Breast epithelium (tissue), 4 donors: ENCODE data around the gene ZNF516. TPM values are rescaled to one million over a fixed set of nuclear protein-coding genes. Genes with fewer than 3 reads are reported as not detected.

Source experiments
- DNase-seq, 2 donors: peaks; one replicate each; pipeline ENCODE4 v3.0.0-alpha.2; 2019; ENCODE audit warnings: low spot score in 2 of 2
- H3K27ac ChIP-seq, 2 donors: fragments of 200-600 bp; sonication (generic) in 1 of 2; one replicate each; pipeline ENCODE4 v1.5.1; 2016 to 2019; ENCODE audit warnings: mild to moderate bottlenecking in 1 of 2
- H3K27me3 ChIP-seq, 2 donors: fragments of 200-600 bp; sonication (generic) in 1 of 2; one replicate each; pipeline versions ENCODE4 v1.5.1 to v1.6.0; 2017 to 2019; ENCODE audit warnings: control low read depth in 1 of 2, mild to moderate bottlenecking in 1 of 2
- H3K36me3 ChIP-seq: fragments of 200-600 bp; one replicate; pipeline ENCODE4 v1.5.1; 2019
- H3K4me1 ChIP-seq, 2 donors: fragments of 200-600 bp; sonication (generic); one replicate each; pipeline ENCODE4 v1.5.1; 2016 to 2019; ENCODE audit warnings: control low read depth in 1 of 2
- H3K4me3 ChIP-seq, 3 donors: fragments of 200-600 bp; sonication (generic); 1 replicate in 2 of 3; 2 replicates in 1 of 3; pipeline ENCODE4 v1.5.1; 2016 to 2019; ENCODE audit warnings: mild to moderate bottlenecking in 3 of 3, moderate library complexity in 2 of 3
- H3K9me3 ChIP-seq, 2 donors: fragments of 200-600 bp; sonication (generic) in 1 of 2; one replicate each; pipeline ENCODE4 v1.5.1; 2016 to 2019; ENCODE audit warnings: control low read depth in 1 of 2
- CTCF ChIP-seq, 3 donors: fragments of 450-650 bp; IDR thresholded peaks; one replicate each; pipeline ENCODE4 v1.5.1; 2016 to 2017; ENCODE audit warnings: antibody characterized with exemption in 3 of 3, mild to moderate bottlenecking in 3 of 3, moderate library complexity in 3 of 3
- POLR2A ChIP-seq: fragments of 450-650 bp; IDR thresholded peaks from one replicate; pipeline ENCODE4 v1.6.1; 2016; ENCODE audit warnings: antibody characterized with exemption, mild to moderate bottlenecking, moderate library complexity
- POLR2AphosphoS5 ChIP-seq, 3 donors: sonication (generic); formaldehyde crosslinking; IDR thresholded peaks; one replicate each; pipeline ENCODE4 v1.6.1; 2017; ENCODE audit warnings: antibody characterized with exemption in 3 of 3
- intact Hi-C: fragments of 100-400 bp; cut with DNase I; formaldehyde crosslinking; loops from one replicate; pipeline ENCODE4 v1.15.1; 2023; ENCODE audit warnings: low total_unique reads
- total RNA-seq, 3 donors: library from RNA; depleted of rRNA; stranded (reverse); fragments of >200 nt; gene quantifications; one replicate each; pipeline ENCODE4 v1.1.0, GENCODE V29; 2016

The ZNF516 gene
- total RNA-seq, 3 donors from 2014 or later, result 12.0 to 33.4 (median 24.0) TPM

- Histone ChIP-seq H3K4me1 (no peaks in the 10 kb centered on the region), H3K4me3 (no peak overlapping the region), H3K36me3 (no peaks in the 10 kb centered on the region), H3K27me3 (no peaks in the 10 kb centered on the region), H3K27ac (no peak overlapping the region), H3K9me3 (no peaks in the 10 kb centered on the region)
- no peak for DNase-seq
- intact Hi-C loops, result no loop called here
- TF ChIP-seq CTCF (IDR thresholded peaks at IDR 0.05) (no peak), POLR2A (no peak)
These were observed 28.5 kb downstream of the ZNF516 start for GRCh38 chr18:76466410-76466991.

- Histone ChIP-seq H3K4me1 (no peaks in the 10 kb centered on the region), H3K36me3 (no peaks in the 10 kb centered on the region), H3K9me3 (no peaks in the 10 kb centered on the region), H3K27ac (no peak overlapping the region), H3K4me3 (no peak overlapping the region), H3K27me3 (no peaks in the 10 kb centered on the region)
- intact Hi-C loops, result no loop called here
- TF ChIP-seq CTCF (IDR thresholded peaks at IDR 0.05) (no peak), POLR2A (no peak), POLR2AphosphoS5 (IDR thresholded peaks at IDR 0.05) (no peak)
- no peak for DNase-seq
These were observed 29.2 kb downstream of the ZNF516 start for GRCh38 chr18:76465630-76466409.

- Histone ChIP-seq H3K4me3 (no peak overlapping the region), H3K27ac (no peak overlapping the region), H3K36me3 (no peaks in the 10 kb centered on the region), H3K4me1 (peaks cover 0 to 6% of the 10 kb centered on the region in 2 donors), H3K9me3 (no peaks in the 10 kb centered on the region), H3K27me3 (no peaks in the 10 kb centered on the region)
- intact Hi-C loops, result no loop called here
- no peak for DNase-seq
- TF ChIP-seq POLR2A, result no peak
- no peak for TF ChIP-seq CTCF (IDR thresholded peaks at IDR 0.05)
- no peak for TF ChIP-seq POLR2AphosphoS5 (IDR thresholded peaks at IDR 0.05)
These were observed 30.5 kb downstream of the ZNF516 start for GRCh38 chr18:76464281-76465259.

GRCh38 chr18:76463872-76464271, 31.2 kb downstream of the ZNF516 start:
- Histone ChIP-seq H3K4me1 (peaks cover 0 to 13% of the 10 kb centered on the region in 2 donors), H3K27ac (no peak overlapping the region), H3K27me3 (no peaks in the 10 kb centered on the region), H3K4me3 (no peak overlapping the region), H3K9me3 (no peaks in the 10 kb centered on the region), H3K36me3 (no peaks in the 10 kb centered on the region)
- TF ChIP-seq CTCF (IDR thresholded peaks at IDR 0.05) (no peak), POLR2A (no peak), POLR2AphosphoS5 (IDR thresholded peaks at IDR 0.05) (no peak)
- DNase-seq, result no peak
- intact Hi-C loops, result no loop called here
